NCI-H2171 treated with DMSO at 0.1 percent for 48 hours (cell line): ENCODE results near the gene OR14K1.
"Not testable (repeated sequence)": the region's sequence is repeated elsewhere in the genome, so short reads cannot be mapped to it uniquely, and the experiment has no call there.

Experiments used
- DNase-seq: peaks from one replicate; lab custom pipeline; 2025; lab: John Stamatoyannopoulos, UW

OR14K1 gene, protein sequence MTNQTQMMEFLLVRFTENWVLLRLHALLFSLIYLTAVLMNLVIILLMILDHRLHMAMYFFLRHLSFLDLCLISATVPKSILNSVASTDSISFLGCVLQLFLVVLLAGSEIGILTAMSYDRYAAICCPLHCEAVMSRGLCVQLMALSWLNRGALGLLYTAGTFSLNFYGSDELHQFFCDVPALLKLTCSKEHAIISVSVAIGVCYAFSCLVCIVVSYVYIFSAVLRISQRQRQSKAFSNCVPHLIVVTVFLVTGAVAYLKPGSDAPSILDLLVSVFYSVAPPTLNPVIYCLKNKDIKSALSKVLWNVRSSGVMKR

DNA sequence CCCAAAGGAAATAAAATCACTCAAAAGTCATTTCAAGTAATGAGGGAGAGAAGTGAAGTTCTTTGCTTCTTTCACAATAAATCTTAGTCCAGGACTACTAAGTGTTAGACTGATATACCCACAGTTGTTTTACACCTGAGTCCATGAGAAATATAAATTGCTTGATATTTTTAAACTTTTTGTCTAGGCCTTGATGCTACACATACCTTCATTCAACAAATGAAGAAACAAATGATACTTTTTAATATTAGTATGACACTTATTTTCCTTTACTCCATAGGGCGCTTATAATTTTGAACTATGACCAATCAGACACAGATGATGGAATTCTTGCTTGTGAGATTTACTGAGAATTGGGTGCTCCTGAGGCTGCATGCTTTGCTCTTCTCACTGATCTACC is at the start of gene OR14K1:
OR14K1 (plus strand) TSS at position 301 of the 400 bp plus-strand sequence; CDS start at position 301, 0 bp downstream.
- DNase-seq = no peak

DNA sequence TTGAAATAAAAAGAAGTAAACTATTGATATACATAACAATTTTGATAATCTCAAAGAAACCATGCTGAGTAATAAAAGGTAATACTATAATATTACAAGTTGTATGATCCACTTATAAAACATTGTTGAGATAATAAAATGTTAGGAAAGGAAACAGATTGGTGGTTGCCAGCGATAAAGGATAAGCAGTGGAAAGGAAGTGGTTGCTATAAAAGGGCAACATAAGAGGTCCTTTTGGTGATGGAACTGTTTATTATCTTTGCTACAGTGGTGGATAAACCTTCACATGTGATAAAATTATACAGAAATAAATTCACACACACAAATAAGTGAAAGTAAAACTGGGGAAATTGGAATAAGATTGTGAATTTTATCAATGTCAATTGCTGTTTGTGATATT is 37.1 kb upstream of the OR14K1 start:
- DNase-seq = no peak

DNA sequence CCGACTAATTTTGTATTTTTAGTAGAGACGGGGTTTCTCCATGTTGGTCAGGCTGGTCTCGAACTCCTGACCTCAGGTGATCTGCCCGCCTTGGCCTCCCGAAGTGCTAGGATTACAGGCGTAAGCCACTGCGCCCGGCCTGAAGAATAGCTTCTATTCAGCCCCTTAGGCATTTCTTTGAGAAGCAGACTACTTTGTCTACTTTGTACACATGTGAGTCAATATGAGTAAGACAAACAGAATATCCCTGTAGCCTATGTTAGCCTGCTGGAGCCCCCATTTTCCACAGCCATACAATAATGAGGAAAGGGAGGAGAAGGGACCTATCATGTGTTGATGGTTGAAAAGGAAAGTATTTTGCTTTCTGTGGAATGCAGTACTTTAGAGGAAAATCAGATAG is 27.7 kb upstream of the OR14K1 start:
- DNase-seq = not testable (repeated sequence)

DNA sequence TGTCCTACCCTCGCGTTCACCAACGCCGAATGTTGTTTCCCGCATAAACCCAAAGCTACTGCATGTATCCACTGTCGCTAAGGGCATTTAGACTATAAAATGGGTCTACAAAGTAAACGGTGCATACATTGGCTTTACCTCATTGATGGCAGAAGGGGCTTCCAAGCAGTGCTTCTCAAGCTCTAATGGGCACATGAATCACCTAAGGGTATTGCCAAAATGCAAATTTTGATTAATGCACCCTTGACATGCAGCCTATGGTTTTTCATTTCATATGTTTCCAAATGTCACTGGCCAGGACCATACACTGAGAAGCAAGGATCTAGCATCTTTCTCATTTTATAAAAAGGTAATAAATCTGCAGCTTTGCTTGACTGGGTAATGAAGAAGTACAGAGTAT is 24.7 kb upstream of the OR14K1 start:
- DNase-seq = no peak

DNA sequence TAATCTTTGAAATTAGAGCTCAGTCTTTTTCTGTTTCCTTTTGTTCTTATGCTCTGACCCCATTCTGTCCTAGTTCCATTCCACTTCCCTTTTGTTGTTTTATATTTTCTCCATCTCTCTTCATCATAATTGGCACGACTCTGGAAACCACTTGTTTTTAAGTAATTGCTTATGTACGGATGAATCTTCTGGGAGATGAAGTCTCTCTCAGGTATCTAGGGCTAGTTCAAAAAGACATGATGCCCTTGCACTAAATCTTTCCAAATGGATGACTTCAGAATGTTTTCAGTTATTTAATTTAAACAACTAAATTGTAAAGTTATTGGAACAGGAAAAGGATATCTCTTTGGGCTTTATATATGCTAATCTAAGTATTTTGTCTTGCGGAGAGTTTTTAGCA is 21.9 kb upstream of the OR14K1 start, which contains the start of gene OR6F1:
OR6F1 (minus strand) TSS at position 101 of the 400 bp plus-strand sequence. CDS start 3,891 bp downstream, outside the sequence.
- no peak for DNase-seq

DNA sequence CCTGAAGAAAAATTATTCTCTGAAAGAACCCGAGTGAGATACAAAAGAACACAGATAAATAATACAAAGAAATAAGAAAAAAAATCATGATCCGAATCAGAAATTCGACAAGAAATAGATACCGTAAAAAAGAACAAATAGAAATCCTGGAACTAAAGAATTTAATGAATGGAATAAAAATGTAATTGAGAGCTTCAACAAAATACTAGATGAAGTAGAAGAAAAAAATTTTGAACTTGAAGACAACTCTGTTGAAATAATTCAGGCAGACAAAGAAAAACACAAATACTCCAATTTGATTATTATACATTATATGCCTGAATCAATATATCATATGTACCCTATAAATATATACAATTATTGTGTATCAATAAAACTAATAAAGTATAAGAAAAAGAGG is 17.2 kb upstream of the OR14K1 start:
- DNase-seq = no peak

DNA sequence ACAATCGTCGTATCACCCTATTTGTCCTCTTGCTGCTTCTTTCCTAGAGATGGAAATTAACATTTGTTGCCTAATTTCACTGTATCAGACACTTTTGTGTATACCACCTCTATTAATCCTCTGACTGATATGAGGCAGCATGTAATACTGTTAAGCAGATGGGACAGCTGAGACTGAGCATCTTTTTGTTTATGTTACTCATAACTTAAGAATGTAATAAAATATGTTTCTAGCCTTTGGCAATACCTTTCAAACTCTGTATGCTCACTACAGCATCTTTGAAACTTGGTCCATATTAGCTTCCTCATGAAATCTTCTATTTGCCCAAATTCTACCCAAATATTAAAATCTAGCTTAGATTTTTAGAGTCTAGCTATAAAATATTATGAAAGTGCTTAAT is 2.3 kb downstream of the OR14K1 start:
- no peak for DNase-seq

DNA sequence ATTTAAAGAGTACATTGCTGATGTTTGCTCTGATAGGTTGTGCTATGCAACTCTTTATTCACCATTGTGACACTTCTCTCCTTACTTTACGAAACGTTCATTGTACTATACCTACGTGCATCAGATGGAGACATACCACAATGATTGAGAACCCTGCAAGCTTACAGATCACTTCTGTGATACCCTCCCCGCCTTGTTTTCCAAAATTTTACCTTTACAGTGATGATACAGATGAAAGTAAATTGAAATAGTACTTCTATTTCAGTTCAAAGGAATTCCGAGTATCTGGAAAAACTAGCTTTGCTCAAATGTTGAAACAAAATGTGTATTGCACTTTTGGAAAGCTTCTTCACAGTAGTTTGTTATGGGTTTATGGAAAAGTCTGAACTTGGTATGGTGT is 3.3 kb downstream of the OR14K1 start:
- no peak for DNase-seq

DNA sequence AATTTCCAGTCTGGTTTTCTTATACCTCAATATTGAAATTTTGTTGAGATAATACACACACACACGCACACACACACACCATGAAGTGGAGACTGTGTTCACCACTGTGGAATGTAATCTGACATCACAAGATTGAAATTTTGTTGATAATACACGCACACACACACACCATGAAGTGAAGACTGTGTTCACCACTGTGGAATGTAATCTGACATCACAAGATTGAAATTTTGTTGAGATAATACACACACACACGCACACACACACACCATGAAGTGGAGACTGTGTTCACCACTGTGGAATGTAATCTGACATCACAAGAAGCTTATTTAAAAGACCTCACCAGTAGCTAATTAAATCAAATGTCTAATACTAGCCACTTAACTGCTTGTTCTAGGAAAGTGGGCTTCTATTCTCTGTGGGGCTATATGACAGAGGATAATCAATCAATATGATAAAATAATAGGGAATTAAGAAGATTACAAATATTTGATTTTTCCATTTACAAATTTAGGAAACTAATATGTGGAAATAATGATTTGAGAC is 3.9 kb downstream of the OR14K1 start:
- DNase-seq = not testable (repeated sequence)

DNA sequence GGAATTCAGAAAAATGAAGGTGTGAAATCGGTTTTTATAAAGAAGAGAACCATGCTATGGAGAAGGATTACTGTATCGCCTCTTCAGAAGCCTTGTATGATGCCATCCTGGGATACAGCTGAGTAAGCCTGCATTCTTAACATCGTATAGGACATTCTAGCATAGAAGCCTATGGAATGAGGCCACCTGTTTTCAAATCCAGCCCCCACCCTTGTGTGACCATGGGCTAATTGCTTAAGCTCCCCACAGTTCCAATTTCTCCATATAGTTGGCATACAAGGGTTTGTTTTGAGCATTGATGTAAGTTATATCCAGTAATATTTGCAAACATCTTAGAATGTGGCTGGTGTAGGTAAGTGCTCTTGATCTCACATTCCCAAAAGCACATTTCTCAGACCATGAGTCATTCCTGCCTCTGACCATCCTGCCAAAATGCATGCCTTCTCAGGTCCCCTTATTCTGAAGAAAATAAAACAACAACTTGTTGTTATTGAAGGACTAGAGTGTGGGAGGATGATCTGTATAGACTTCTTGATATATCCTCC is 8.0 kb downstream of the OR14K1 start:
- no peak for DNase-seq

DNA sequence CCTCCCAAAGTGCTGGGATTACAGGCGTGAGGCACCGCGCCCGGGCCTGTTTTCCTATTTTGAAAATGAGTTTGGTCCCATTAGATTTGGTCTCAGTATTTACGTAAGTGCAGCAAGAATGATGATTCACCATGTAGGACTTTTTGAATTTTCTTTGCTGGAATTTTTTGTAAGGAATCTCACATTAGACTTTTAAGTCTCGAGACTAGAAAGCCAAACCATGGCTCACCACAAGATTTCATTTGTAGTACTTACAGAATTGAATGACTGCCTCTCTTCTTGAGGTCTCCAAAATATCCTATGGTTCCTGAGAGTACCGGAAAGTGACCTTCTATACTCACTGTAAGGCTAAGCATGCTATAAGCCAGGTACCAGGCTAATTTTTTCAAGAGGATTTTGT is 9.2 kb downstream of the OR14K1 start:
- DNase-seq = no peak

DNA sequence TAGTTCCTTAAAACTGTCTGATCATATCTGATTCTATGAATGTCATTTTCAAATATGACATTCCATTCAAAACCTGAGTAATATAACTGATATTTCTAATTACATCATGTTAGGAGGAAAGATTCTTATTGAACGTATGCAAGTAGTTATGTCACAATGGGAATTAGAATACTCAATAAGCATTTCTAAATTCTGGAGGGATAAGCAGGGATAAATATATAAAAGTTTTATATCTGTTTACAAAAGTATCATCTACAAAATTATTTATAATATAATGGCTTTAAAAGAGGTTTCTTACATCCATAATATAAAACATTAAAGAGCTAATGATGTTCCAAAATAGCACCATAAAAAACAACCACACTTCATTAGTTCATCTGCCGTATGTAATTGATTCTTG is 9.6 kb downstream of the OR14K1 start, which contains the start of gene OR14A2:
OR14A2 (minus strand) TSS at position 101 of the 400 bp plus-strand sequence.
- DNase-seq = no peak

DNA sequence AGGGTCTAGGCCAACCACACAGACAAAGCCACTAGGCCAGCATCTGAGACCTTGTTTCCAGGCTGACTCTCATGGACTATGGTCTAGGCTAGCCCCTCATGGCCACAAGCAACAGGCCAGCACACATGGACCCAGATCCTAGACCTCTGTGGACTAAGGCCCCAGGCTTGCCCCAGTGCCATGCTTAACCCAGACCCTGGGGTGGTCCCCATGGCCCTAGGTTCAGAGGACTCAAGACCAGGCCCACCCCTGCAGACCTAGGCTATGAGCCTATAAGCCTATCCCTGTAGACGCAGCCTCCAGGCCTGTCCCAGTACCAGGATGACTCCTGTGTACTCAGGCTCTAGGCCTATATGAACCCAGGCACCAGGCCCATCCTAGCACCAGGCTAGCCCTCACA is 11.5 kb downstream of the OR14K1 start:
- DNase-seq = no peak

DNA sequence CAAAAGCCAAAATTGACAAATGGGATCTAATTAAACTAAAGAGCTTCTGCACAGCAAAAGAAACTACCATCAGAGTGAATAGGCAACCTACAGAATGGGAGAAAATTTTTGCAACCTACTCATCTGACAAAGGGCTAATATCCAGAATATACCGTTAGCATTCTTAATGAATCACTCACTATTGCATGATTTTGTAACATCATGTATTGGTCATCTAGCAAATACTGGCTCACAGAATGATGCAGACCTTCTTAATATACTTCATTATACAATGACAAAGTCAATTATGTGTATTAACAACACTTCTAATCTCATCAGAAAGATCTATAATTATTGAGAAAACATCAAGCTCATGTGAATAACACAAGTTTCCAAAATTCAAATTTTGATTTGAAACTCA is 15.9 kb downstream of the OR14K1 start:
- DNase-seq = not testable (repeated sequence)

DNA sequence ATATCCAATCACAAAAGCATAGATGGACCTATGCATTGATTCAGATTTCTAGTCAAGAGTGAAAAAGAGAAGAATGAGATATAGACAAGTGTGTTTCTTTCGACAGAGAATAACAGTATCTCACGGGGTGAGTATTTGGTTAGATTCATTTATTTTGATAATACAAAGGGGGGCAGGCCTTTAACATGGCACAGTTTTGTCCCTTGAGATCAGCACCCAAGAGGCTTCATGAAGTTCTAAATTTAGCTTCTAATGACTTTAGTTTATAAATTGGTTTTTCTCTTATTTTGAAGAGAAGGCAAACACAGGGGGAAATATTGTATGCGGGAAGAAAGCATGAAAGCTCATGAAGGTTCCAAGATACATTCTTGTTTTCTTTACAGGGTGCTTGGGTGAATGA is 22.0 kb downstream of the OR14K1 start, which contains the start of gene OR1C1:
OR1C1 (minus strand) TSS at position 101 of the 400 bp plus-strand sequence. CDS start 2,150 bp downstream, outside the sequence.
- DNase-seq = no peak

DNA sequence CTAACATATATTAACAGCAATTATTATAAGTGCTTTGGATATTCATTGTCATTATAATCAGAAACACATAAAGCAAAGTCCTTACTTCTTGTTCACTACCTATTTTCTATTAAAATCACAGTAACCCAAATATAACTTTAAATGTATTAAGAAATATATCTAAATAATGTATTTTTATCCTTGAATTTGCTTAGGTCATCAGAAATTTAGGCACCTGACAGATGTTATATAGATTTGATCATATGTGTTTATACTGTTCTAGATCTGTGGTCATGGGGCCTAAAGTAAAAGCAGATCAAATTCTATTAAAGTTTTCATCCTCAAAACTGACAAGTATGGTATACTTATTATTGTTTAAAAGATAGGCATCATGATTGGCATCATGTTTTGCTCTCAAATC is 31.2 kb downstream of the OR14K1 start:
- no peak for DNase-seq
